Measurements from ENCODE around the gene DDRGK1.
"Not testable (repeated sequence)": the region's sequence is repeated elsewhere in the genome, so short reads cannot be mapped to it uniquely, and the experiment has no call there.

The DDRGK1 gene

GRCh38 chr20:3210346-3210745 lies 5.9 kb upstream of the DDRGK1 start:
- no peak for DNase-seq

- DNase-seq, result no peak
Measured at GRCh38 chr20:3209946-3210317, 5.5 kb upstream of the DDRGK1 start.

- peak; percentile 65 for DNase-seq
Measured at GRCh38 chr20:3209257-3209945, 4.9 kb upstream of the DDRGK1 start, which contains the start of gene ITPA. ITPA (plus strand) TSS chr20:3209498; CDS start chr20:3209552, 54 bp downstream.

GRCh38 chr20:3208786-3209256 lies 4.3 kb upstream of the DDRGK1 start:
- peak; percentile 16 for DNase-seq

- DNase-seq, result peak; percentile 24
Measured at GRCh38 chr20:3203315-3204123, 963 bp downstream of the DDRGK1 start.

GRCh38 chr20:3202965-3203314 lies 1.5 kb downstream of the DDRGK1 start:
- DNase-seq, result no peak

- no peak for DNase-seq
Measured at GRCh38 chr20:3199976-3200755, 4.3 kb downstream of the DDRGK1 start.

GRCh38 chr20:3199206-3199605 lies 5.3 kb downstream of the DDRGK1 start:
- no peak for DNase-seq

- DNase-seq, result no peak
Measured at GRCh38 chr20:3195590-3196237, 8.8 kb downstream of the DDRGK1 start.

- DNase-seq, result no peak
Measured at GRCh38 chr20:3194617-3195280, 9.7 kb downstream of the DDRGK1 start.

GRCh38 chr20:3193806-3194616 lies 10.5 kb downstream of the DDRGK1 start:
- no peak for DNase-seq

GRCh38 chr20:3192226-3193015 lies 12.1 kb downstream of the DDRGK1 start:
- DNase-seq, result no peak

- DNase-seq, result no peak
Measured at GRCh38 chr20:3190681-3191111, 13.8 kb downstream of the DDRGK1 start.

- DNase-seq, result no peak
Measured at GRCh38 chr20:3189561-3190131, 14.8 kb downstream of the DDRGK1 start.

- no peak for DNase-seq
Measured at GRCh38 chr20:3188823-3189413, 15.6 kb downstream of the DDRGK1 start.

- not testable (repeated sequence) for DNase-seq
Measured at GRCh38 chr20:3187861-3188260, 16.6 kb downstream of the DDRGK1 start.

- no peak for DNase-seq
Measured at GRCh38 chr20:3183896-3184612, 20.4 kb downstream of the DDRGK1 start.

GRCh38 chr20:3182429-3182828 lies 22.1 kb downstream of the DDRGK1 start:
- DNase-seq, result not testable (repeated sequence)

- DNase-seq, result no peak
Measured at GRCh38 chr20:3181270-3181669, 23.2 kb downstream of the DDRGK1 start.
